Measurements from ENCODE around the gene MAL.

- no peak for TF ChIP-seq FOXM1 (IDR thresholded peaks at IDR 0.05; ENCODE audit: borderline replicate concordance)
- no peak for TF ChIP-seq ZNF384 (IDR thresholded peaks at IDR 0.05)
- no peak for TF ChIP-seq LEF1 (IDR thresholded peaks at IDR 0.05; ENCODE audit: borderline replicate concordance)
- no peak for TF ChIP-seq FOXK2 (IDR thresholded peaks at IDR 0.05)
- no peak for TF ChIP-seq FOXA1 (IDR thresholded peaks at IDR 0.05)
- no peak for TF ChIP-seq ARNT (IDR thresholded peaks at IDR 0.05)
- TF ChIP-seq BHLHE40 (IDR thresholded peaks at IDR 0.05; ENCODE audit: borderline replicate concordance) = no peak
- TF ChIP-seq SP1 (IDR thresholded peaks at IDR 0.05) = no peak
- no peak for TF ChIP-seq HDGF (IDR thresholded peaks at IDR 0.05; ENCODE audit: borderline replicate concordance)
- no peak for TF ChIP-seq CTBP1 (IDR thresholded peaks at IDR 0.05; ENCODE audit: borderline replicate concordance)
- no peak for TF ChIP-seq ELF4 (IDR thresholded peaks at IDR 0.05)
- TF ChIP-seq SUZ12 (IDR thresholded peaks at IDR 0.05) = no peak
- TF ChIP-seq PKNOX1 (IDR thresholded peaks at IDR 0.05) = no peak
- TF ChIP-seq NFRKB (IDR thresholded peaks at IDR 0.05) = no peak
These were observed 18.9 kb upstream of the MAL start for GRCh38 chr2:95006588-95006987.
